GM12878 (cell line): ENCODE results near the gene LMAN1L. TPM values are rescaled to one million over a fixed set of nuclear protein-coding genes. Genes with fewer than 3 reads are reported as not detected.
A peak's percentile ranks its signal among the peaks of the same experiment; 100 is the strongest.

Experiments
- ATAC-seq: fragments of 200-7000 bp; cut with Tn5 transposase; 3 replicates; pipeline ENCODE4 v1.9.1; 2020; ENCODE audit warnings: mild to moderate bottlenecking, moderate library complexity
- BruUV-seq: library from RNA; stranded (reverse); fragments of 400-500 nt; replicated peaks from 2 replicates; lab custom pipeline; 2021; lab: Mats Ljungman, UMichigan
- CTCF ChIA-PET: fragments of 300-600 bp; sonication (Branson Sonifier 250); formaldehyde crosslinking; extraction: SDS; loops from one replicate; lab custom pipeline; 2021; ENCODE audit warnings: inconsistent platforms; lab: Yijun Ruan, JAX
- POLR2A ChIA-PET: fragments of 350-600 bp; formaldehyde crosslinking; extraction: SDS; loops from one replicate; lab custom pipeline; 2021; ENCODE audit warnings: inconsistent platforms; lab: Charles Lee
- RAD21 ChIA-PET: fragments of 300-600 bp; sonication (Branson Sonifier 250); formaldehyde crosslinking; loops from one replicate; lab custom pipeline; 2023; ENCODE audit warnings: antibody characterized with exemption; ENCODE audit not compliant: unreplicated experiment; lab: Charles Lee
- SMC1A ChIA-PET: fragments of 300-600 bp; sonication (Branson Sonifier 250); formaldehyde crosslinking; loops from one replicate; lab custom pipeline; 2023; ENCODE audit not compliant: unreplicated experiment, uncharacterized antibody; lab: Charles Lee
- DNase-seq: peaks from one replicate; pipeline ENCODE4 v3.0.0-alpha.2; 2011; ENCODE audit warnings: low read depth, low spot score
- FAIRE-seq: peaks from 3 replicates; lab custom pipeline; 2011; peaks lifted over from hg19 to GRCh38; lab: Jason Lieb, UNC
- H2AFZ ChIP-seq: 2 replicates; pipeline ENCODE4 v1.6.0; 2011; ENCODE audit warnings: low read depth, low read length, control low read depth; ENCODE audit not compliant: control insufficient read depth
- H3K27ac ChIP-seq: 2 replicates; pipeline ENCODE4 v1.5.1; 2011; ENCODE audit warnings: control low read depth; ENCODE audit not compliant: control insufficient read depth, insufficient read depth
- H3K27me3 ChIP-seq, 2 experiments: replicated peaks in 1 of 2; 2 replicates each; pipeline versions ENCODE4 v1.6.0 to v1.6.1; 2011; ENCODE audit warnings: low read length in 1 of 2; ENCODE audit not compliant: control insufficient read depth in 2 of 2, insufficient read depth in 2 of 2
- H3K36me3 ChIP-seq, 2 experiments: 2 replicates each; pipeline ENCODE4 v1.5.1; 2011; ENCODE audit warnings: low read length in 1 of 2; ENCODE audit not compliant: control insufficient read depth in 2 of 2, insufficient read depth in 2 of 2
- H3K4me1 ChIP-seq: 2 replicates; pipeline ENCODE4 v1.6.1; 2011; ENCODE audit warnings: mild to moderate bottlenecking, low read length, moderate library complexity, mixed read lengths; ENCODE audit not compliant: control insufficient read depth, insufficient read depth
- H3K4me2 ChIP-seq: 2 replicates; pipeline ENCODE4 v1.6.0; 2011; ENCODE audit warnings: control low read depth; ENCODE audit not compliant: control insufficient read depth, insufficient read depth
- H3K4me3 ChIP-seq: fragments of 200-600 bp; sonication (generic); 2 replicates; pipeline ENCODE4 v1.5.1; 2016
- H3K79me2 ChIP-seq: 2 replicates; pipeline ENCODE4 v1.6.0; 2011; ENCODE audit warnings: low read length; ENCODE audit not compliant: control insufficient read depth, insufficient read depth
- H3K9ac ChIP-seq: 2 replicates; pipeline ENCODE4 v1.8.0; 2011; ENCODE audit warnings: low read length, control low read depth, mixed read lengths; ENCODE audit not compliant: control insufficient read depth, insufficient read depth
- H3K9me3 ChIP-seq: replicated peaks from 3 replicates; pipeline ENCODE4 v1.5.1; 2011; ENCODE audit warnings: mild to moderate bottlenecking, low read length; ENCODE audit not compliant: control insufficient read depth, insufficient read depth
- H4K20me1 ChIP-seq: 2 replicates; pipeline ENCODE4 v1.6.0; 2011; ENCODE audit not compliant: control insufficient read depth, insufficient read depth
- BHLHE40 ChIP-seq, 2 experiments: fragments of 450-650 bp in 1 of 2; IDR thresholded peaks; 2 replicates each; pipeline ENCODE4 v1.6.1; 2011 to 2017; ENCODE audit warnings: low read depth in 2 of 2, borderline replicate concordance in 1 of 2, improper control_type of control experiment in 1 of 2, low read length in 1 of 2, mild to moderate bottlenecking in 1 of 2
- EGR1 ChIP-seq, 2 experiments: IDR thresholded peaks; 1 replicate in 1 of 2; 2 replicates in 1 of 2; pipeline ENCODE4 v1.6.1; 2011 to 2012; ENCODE audit warnings: low read depth in 2 of 2, low read length in 2 of 2, borderline replicate concordance in 1 of 2, mild to moderate bottlenecking in 1 of 2, moderate library complexity in 1 of 2
- ESRRA ChIP-seq: IDR thresholded peaks from 2 replicates; pipeline ENCODE4 v1.6.1; 2012; ENCODE audit warnings: mild to moderate bottlenecking, low read length, improper control_type of control experiment
- EZH2 ChIP-seq: IDR thresholded peaks from 2 replicates; pipeline ENCODE4 v1.6.1; 2012; ENCODE audit warnings: low read depth, mild to moderate bottlenecking, control low read depth, inconsistent platforms, low read length, borderline replicate concordance; ENCODE audit not compliant: control insufficient read depth
- MTA2 ChIP-seq: fragments of 450-650 bp; IDR thresholded peaks from 2 replicates; pipeline ENCODE4 v1.6.1; 2016; ENCODE audit warnings: low read depth, mild to moderate bottlenecking, moderate library complexity
- PAX8 ChIP-seq: fragments of 450-650 bp; IDR thresholded peaks from 2 replicates; pipeline ENCODE4 v1.6.1; 2017; ENCODE audit warnings: mild to moderate bottlenecking, moderate library complexity
- WGBS: methylation state at CpG from one replicate; pipeline ENCODE4 v1.1.6; 2016; ENCODE audit warnings: low lambda C conversion rate; ENCODE audit not compliant: insufficient replicate concordance, insufficient coverage; ENCODE audit errors: missing lambda C conversion rate; 5-methylcytosine and 5-hydroxymethylcytosine counted together
- in situ Hi-C: fragments of 300-500 bp; cut with MboI; formaldehyde crosslinking; loops from 9 replicates; pipeline ENCODE4 v1.14.3; 2018; ENCODE audit warnings: mixed read lengths
- intact Hi-C: fragments of 100-400 bp; cut with micrococcal nuclease; formaldehyde crosslinking; loops from one replicate; pipeline ENCODE4 v1.14.2; 2022; ENCODE audit not compliant: unreplicated experiment
- polyA plus RNA-seq, 11 experiments: library from polyadenylated mRNA; depleted of rRNA in 4 of 11; unstranded in 6 of 11; stranded (reverse) in 5 of 11; fragments of >200 nt; fragmentation: Nextera tagmentation in 4 of 11; fragmentation: Illumina TruSeq in 1 of 11; extraction: Ambion mirVana in 4 of 11; extraction: Trizol in 1 of 11; gene quantifications; 1 replicate in 1 of 11; 2 replicates in 10 of 11; pipeline versions ENCODE4 v1.2.1 to v1.2.3, GENCODE V29; 2011 to 2016; ENCODE audit warnings: inconsistent platforms in 2 of 11, missing spikeins in 2 of 11, low read depth in 1 of 11
- total RNA-seq, 4 experiments: library from RNA; depleted of rRNA in 3 of 4; stranded (reverse); fragments of >200 nt in 3 of 4; fragmentation: Illumina TruSeq in 1 of 4; extraction: Trizol in 1 of 4; gene quantifications; 2 replicates each; pipeline versions ENCODE4 v1.2.1 to v1.2.3, GENCODE V29; 2013 to 2021
- TF ChIP-seq, protein P1 (sequence below): IDR thresholded peaks from 2 replicates; pipeline ENCODE4 v1.6.1; 2012; ENCODE audit warnings: mild to moderate bottlenecking, low read depth, low read length

LMAN1L gene
- total and polyA plus RNA-seq, 10 of the 15 experiments (the other 5 are each of a cell fraction or from before 2014, with no cell fraction given): not detected

DNA sequence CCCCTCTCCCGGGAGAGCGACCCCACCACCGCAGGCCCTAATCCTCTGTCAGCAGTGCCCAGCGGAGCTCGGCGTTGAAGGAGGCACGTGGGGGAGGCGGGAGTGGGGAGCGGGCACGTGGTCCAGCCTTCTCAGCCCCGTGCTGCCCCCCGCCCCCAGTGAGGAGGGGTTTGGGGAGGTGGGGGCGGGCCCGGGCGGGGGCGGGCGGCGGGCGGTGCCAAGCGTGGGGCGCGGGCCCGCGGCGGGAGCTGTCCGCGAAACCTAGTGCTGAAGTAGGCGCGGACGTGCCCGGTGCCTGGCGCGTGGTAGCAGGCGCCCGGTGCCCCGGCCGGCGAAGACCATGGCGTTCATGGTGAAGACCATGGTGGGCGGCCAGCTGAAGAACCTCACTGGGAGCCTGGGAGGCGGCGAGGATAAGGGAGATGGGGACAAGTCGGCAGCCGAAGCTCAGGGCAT lies 13.8 kb downstream of the LMAN1L start, which contains the start of gene CPLX3:
Gene CPLX3, plus strand, starts transcription at position 264 of the 456 bp plus-strand sequence. Its CDS starts 77 bp downstream, at position 341.
- intact Hi-C loops: no loop called here
- H3K27ac ChIP-seq: no peak within 1 kb of the TSS

More for the DNA sequence above, 13.8 kb downstream of the LMAN1L start, which contains the start of gene CPLX3:
- H3K9ac ChIP-seq: no peak within 1 kb of the TSS
- in situ Hi-C loops: no loop called here
- WGBS: 24% methylated on average over 32 of the region's 44 CpGs
- SMC1A ChIA-PET: interaction anchor here (0.7 kb wide), 1 partner anchor 55 kb away, joined by 3 read pairs; no protein-coding TSS in a partner anchor
- no peaks in the 10 kb centered on the region for H3K9me3 ChIP-seq
- TF ChIP-seq EGR1 (IDR thresholded peaks at IDR 0.05; ENCODE audit: borderline replicate concordance in 1 of 2, low read depth in 2 of 2, low read length in 2 of 2) (peak in 1 of 2 experiments; percentile 47; a peak in 1 of 3 replicates), ESRRA (no peak), PAX8 (no peak), EZH2 (no peak), MTA2 (no peak), BHLHE40 (IDR thresholded peaks at IDR 0.05; ENCODE audit: borderline replicate concordance in 1 of 2, low read depth in 2 of 2, low read length in 1 of 2) (0 out of 4 replicates have a peak, but pooled peaks of 1 of the 2 experiments have one; percentile 11)
- TF ChIP-seq, protein P1, sequence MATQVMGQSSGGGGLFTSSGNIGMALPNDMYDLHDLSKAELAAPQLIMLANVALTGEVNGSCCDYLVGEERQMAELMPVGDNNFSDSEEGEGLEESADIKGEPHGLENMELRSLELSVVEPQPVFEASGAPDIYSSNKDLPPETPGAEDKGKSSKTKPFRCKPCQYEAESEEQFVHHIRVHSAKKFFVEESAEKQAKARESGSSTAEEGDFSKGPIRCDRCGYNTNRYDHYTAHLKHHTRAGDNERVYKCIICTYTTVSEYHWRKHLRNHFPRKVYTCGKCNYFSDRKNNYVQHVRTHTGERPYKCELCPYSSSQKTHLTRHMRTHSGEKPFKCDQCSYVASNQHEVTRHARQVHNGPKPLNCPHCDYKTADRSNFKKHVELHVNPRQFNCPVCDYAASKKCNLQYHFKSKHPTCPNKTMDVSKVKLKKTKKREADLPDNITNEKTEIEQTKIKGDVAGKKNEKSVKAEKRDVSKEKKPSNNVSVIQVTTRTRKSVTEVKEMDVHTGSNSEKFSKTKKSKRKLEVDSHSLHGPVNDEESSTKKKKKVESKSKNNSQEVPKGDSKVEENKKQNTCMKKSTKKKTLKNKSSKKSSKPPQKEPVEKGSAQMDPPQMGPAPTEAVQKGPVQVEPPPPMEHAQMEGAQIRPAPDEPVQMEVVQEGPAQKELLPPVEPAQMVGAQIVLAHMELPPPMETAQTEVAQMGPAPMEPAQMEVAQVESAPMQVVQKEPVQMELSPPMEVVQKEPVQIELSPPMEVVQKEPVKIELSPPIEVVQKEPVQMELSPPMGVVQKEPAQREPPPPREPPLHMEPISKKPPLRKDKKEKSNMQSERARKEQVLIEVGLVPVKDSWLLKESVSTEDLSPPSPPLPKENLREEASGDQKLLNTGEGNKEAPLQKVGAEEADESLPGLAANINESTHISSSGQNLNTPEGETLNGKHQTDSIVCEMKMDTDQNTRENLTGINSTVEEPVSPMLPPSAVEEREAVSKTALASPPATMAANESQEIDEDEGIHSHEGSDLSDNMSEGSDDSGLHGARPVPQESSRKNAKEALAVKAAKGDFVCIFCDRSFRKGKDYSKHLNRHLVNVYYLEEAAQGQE: peak; percentile 83
- no peaks in the 10 kb centered on the region for H3K36me3 ChIP-seq
- H2AFZ ChIP-seq: no peak within 1 kb of the TSS
- peaks cover 0 to 16% of the 10 kb centered on the region in 2 experiments; a peak in 3 of 4 replicates for H3K27me3 ChIP-seq
- RAD21 ChIA-PET: interaction anchor here (1.4 kb wide), 1 partner anchor 10 kb away, joined by 4 read pairs; no protein-coding TSS in a partner anchor
- peak; percentile 60 for ATAC-seq
- CTCF ChIA-PET: interaction anchor here (0.8 to 6.3 kb wide), 3 partner anchors 10 to 56 kb away, joined by 3 to 53 read pairs (median 3); no protein-coding TSS in a partner anchor
- H3K4me3 ChIP-seq: no peak within 1 kb of the TSS
- no peaks in the 10 kb centered on the region for H3K79me2 ChIP-seq
- DNase-seq: no peak
- no peak within 1 kb of the TSS for H3K4me2 ChIP-seq
- no peak for FAIRE-seq
- no peaks in the 10 kb centered on the region for H4K20me1 ChIP-seq
- no TSS peak for BruUV-seq
- H3K4me1 ChIP-seq: peaks cover 5% of the 10 kb centered on the region
- POLR2A ChIA-PET: no interaction called here
